BJ (cell line): ENCODE measurements around the gene MFAP2. TPM values are rescaled to one million over a fixed set of nuclear protein-coding genes. Genes with fewer than 3 reads are reported as not detected.
A peak's percentile ranks its signal among the peaks of the same experiment; 100 is the strongest.

Source experiments
- CTCF ChIA-PET: fragments of 350-600 bp; formaldehyde crosslinking; extraction: SDS; loops from one replicate; lab custom pipeline; 2021; ENCODE audit warnings: antibody characterized with exemption, inconsistent platforms; lab: Yijun Ruan, JAX
- POLR2A ChIA-PET: fragments of 300-600 bp; sonication (Branson Sonifier 250); formaldehyde crosslinking; extraction: SDS; loops from one replicate; lab custom pipeline; 2021; ENCODE audit warnings: antibody characterized with exemption; lab: Charles Lee
- DNase-seq: peaks from one replicate; pipeline ENCODE4 v3.0.0-alpha.2; 2011; ENCODE audit warnings: low read depth
- H3K27me3 ChIP-seq: 2 replicates; pipeline ENCODE4 v1.6.0; 2011; ENCODE audit warnings: low read length; ENCODE audit not compliant: control insufficient read depth, insufficient read depth
- H3K36me3 ChIP-seq: 2 replicates; pipeline ENCODE4 v1.5.1; 2011; ENCODE audit warnings: low read length; ENCODE audit not compliant: control insufficient read depth, insufficient read depth
- H3K4me3 ChIP-seq: 2 replicates; pipeline ENCODE4 v1.5.1; 2011; ENCODE audit warnings: low read depth, mild to moderate bottlenecking, control low read depth, low read length
- polyA plus RNA-seq: library from polyadenylated mRNA; depleted of rRNA; stranded (reverse); fragments of >200 nt; gene quantifications from 2 replicates; pipeline ENCODE4 v1.2.3, GENCODE V29; 2011
- TF ChIP-seq, protein P1 (sequence below): IDR thresholded peaks from 2 replicates; pipeline ENCODE4 v1.5.1; 2011; ENCODE audit warnings: low read depth, mild to moderate bottlenecking, control low read depth, inconsistent platforms, low read length, moderate library complexity; ENCODE audit not compliant: insufficient read depth

MFAP2 gene
- polyA plus RNA-seq, 1 experiment, result 115 TPM

DNA sequence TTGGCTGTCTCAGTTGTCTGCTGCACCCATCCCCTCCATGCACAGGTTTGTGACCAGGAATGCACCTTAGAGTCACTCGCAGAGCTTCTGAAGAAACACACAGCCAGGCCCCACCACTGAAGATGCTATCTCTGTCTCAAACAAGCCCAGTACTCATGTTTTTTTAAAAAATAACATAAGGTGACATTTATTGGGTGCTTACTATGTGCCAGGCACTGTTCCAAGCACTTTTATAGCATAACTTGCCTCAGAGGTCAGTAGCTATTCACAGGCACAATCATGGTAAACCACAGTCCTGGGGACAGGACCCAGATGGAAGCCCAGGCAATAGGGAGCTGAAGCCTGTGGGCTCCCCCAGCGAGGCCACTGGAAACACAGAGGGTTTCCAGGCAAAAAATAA lies 40.1 kb upstream of the MFAP2 start:
- DNase-seq, result peak; percentile 65
- H3K36me3 ChIP-seq, result peaks cover 26% of the 10 kb centered on the region
- POLR2A ChIA-PET, result no interaction called here

DNA sequence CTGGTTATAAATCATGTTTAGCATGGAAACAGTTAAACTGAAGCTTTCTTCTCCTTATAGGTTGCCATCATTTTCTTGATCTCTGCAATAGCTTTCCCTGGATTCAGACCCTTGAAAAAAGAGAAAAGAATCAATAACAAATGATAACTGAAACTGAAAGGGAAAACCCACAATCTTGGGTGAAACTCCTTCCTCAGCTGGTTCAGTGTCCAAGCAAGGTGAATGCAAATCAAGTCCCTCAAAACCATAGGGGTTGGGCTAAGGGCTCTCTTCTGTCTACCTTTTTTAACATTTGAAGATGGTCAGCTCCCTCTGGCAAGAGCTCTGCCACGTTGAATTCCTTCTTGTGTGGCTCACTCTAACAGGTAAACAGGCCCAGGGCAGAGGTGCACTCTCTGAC lies 38.4 kb upstream of the MFAP2 start:
- TF ChIP-seq, protein P1, sequence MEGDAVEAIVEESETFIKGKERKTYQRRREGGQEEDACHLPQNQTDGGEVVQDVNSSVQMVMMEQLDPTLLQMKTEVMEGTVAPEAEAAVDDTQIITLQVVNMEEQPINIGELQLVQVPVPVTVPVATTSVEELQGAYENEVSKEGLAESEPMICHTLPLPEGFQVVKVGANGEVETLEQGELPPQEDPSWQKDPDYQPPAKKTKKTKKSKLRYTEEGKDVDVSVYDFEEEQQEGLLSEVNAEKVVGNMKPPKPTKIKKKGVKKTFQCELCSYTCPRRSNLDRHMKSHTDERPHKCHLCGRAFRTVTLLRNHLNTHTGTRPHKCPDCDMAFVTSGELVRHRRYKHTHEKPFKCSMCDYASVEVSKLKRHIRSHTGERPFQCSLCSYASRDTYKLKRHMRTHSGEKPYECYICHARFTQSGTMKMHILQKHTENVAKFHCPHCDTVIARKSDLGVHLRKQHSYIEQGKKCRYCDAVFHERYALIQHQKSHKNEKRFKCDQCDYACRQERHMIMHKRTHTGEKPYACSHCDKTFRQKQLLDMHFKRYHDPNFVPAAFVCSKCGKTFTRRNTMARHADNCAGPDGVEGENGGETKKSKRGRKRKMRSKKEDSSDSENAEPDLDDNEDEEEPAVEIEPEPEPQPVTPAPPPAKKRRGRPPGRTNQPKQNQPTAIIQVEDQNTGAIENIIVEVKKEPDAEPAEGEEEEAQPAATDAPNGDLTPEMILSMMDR, result no peak
- H3K4me3 ChIP-seq, result no peak overlapping the region
- ChIA-PET CTCF (interaction anchor here (1.1 to 2.0 kb wide), 3 partner anchors 8 to 58 kb away, joined by 4 to 8 read pairs (median 7); no protein-coding TSS in a partner anchor), POLR2A (no interaction called here)
- no peaks in the 10 kb centered on the region for H3K27me3 ChIP-seq
- DNase-seq, result no peak
- H3K36me3 ChIP-seq, result peaks cover 24% of the 10 kb centered on the region

More for the DNA sequence above, 40.1 kb upstream of the MFAP2 start:
- CTCF ChIA-PET, result interaction anchor here (0.8 to 2.4 kb wide), 2 partner anchors 12 to 60 kb away, joined by 3 to 12 read pairs; no protein-coding TSS in a partner anchor
- H3K4me3 ChIP-seq, result no peak overlapping the region
- TF ChIP-seq, protein P1, result no peak
- no peaks in the 10 kb centered on the region for H3K27me3 ChIP-seq

- H3K36me3 ChIP-seq, result peaks cover 18% of the 10 kb centered on the region
- no peaks in the 10 kb centered on the region for H3K27me3 ChIP-seq
- no peak for DNase-seq
- POLR2A ChIA-PET, result no interaction called here
- H3K4me3 ChIP-seq, result no peak overlapping the region
- TF ChIP-seq, protein P1, result no peak
- CTCF ChIA-PET, result interaction anchor here (1.1 kb wide), 1 partner anchor 15 kb away, joined by 3 read pairs; no protein-coding TSS in a partner anchor
Measured at GRCh38 chr1:17017435-17017834, 37.0 kb upstream of the MFAP2 start.

DNA sequence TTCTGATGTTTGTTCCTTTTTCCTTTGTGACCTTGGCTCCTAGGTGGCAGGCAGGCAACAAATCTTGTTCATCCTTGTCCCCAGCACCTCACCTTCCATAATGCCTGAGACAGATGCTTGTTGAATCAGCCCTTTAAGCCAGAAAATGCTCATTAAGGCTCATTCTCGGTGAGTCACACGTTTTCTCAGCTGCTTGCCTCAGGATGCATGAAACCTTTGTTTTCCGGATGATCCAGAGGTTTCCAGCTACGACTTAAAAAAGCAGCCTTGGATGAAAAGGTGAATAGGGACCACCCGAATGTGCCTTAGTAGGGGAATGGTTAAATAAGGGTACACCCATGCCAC lies 35.9 kb upstream of the MFAP2 start:
- CTCF ChIA-PET, result interaction anchor here (0.6 kb wide), 1 partner anchor 1686 kb away, joined by 3 read pairs; no protein-coding TSS in a partner anchor
- H3K36me3 ChIP-seq, result peaks cover 12% of the 10 kb centered on the region
- POLR2A ChIA-PET, result no interaction called here
- no peaks in the 10 kb centered on the region for H3K27me3 ChIP-seq
- H3K4me3 ChIP-seq, result no peak overlapping the region
- TF ChIP-seq, protein P1, result no peak
- peak; percentile 11 for DNase-seq

DNA sequence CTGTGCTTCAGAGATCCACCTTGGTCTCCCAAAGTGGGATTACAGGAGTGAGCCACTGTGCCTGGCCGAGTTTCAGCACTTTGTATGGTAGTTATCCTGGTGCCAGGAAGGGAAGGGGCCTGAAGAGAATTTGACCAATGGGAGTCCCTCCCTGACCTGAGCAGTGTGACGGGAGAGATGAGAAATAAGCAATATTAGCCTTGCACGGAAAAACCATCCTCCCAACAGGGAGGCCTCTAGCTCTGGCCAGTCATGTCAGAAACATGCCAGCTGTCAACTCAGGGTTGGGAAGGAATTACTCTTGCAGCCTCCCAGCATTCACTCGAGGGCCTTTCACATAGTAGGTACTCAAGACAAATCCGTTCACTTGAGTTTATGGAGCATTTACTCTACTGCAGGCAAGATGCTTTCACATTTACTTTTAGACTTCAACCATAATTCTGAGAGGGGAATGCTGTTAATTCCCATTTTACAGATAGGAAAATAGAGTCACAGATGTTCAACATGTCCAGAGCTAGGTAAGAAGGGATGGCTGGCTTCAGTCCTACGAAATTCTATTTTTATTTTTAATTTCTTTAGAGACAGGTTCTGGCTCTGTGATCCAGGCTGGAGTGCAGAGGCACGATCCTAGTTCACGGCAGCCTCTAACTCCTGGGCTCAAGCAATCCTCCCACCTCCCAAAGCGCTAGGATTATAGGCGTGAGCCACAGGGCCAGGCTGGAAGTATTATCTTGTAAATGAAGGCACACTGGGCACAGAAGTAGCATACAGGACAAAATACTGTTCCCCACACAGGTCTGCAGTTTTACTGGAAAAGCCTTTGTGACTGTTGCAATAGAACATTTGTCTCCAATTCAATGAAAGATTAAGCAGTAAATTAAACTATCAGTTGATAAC lies 34.5 kb upstream of the MFAP2 start:
- Histone ChIP-seq H3K36me3 (peaks cover 6% of the 10 kb centered on the region), H3K27me3 (no peaks in the 10 kb centered on the region), H3K4me3 (no peak overlapping the region)
- TF ChIP-seq, protein P1, result no peak
- ChIA-PET CTCF (interaction anchor here (1.9 kb wide), 1 partner anchor 63 kb away, joined by 6 read pairs; no protein-coding TSS in a partner anchor), POLR2A (no interaction called here)
- DNase-seq, result no peak
